AG04450 (cell line): ENCODE results near the gene MICAL2. TPM values are rescaled to one million over a fixed set of nuclear protein-coding genes. Genes with fewer than 3 reads are reported as not detected.
A peak's percentile ranks its signal among the peaks of the same experiment; 100 is the strongest.

Experiments used
- CTCF ChIA-PET: fragments of 300-600, 350-600 bp; formaldehyde crosslinking; extraction: SDS; loops from one replicate; lab custom pipeline; 2022; ENCODE audit warnings: antibody characterized with exemption, inconsistent platforms; lab: Charles Lee
- POLR2A ChIA-PET: fragments of 350-600 bp; formaldehyde crosslinking; extraction: SDS; loops from one replicate; lab custom pipeline; 2021; ENCODE audit warnings: antibody characterized with exemption, inconsistent platforms; lab: Yijun Ruan, JAX
- DNase-seq: peaks from one replicate; pipeline ENCODE4 v3.0.0-alpha.2; 2011; ENCODE audit warnings: low read depth, low spot score
- H3K27ac ChIP-seq: one replicate; pipeline ENCODE4 v1.5.1; 2012; ENCODE audit warnings: low read depth, low read length, control low read depth
- H3K27me3 ChIP-seq: one replicate; pipeline ENCODE4 v1.6.0; 2012; ENCODE audit warnings: low read length; ENCODE audit not compliant: control insufficient read depth, insufficient read depth
- H3K4me3 ChIP-seq: 2 replicates; pipeline ENCODE4 v1.5.1; 2011; ENCODE audit warnings: mild to moderate bottlenecking, low read depth, low read length, control low read depth
- H3K9me3 ChIP-seq: 2 replicates; pipeline ENCODE4 v1.5.1; 2012; ENCODE audit warnings: low read length; ENCODE audit not compliant: control insufficient read depth, insufficient read depth
- CTCF ChIP-seq: IDR thresholded peaks from 2 replicates; pipeline ENCODE4 v1.5.1; 2011; ENCODE audit warnings: low read depth, low read length, control low read depth, inconsistent platforms
- polyA plus RNA-seq: library from polyadenylated mRNA; depleted of rRNA; stranded (reverse); fragments of >200 nt; gene quantifications from 2 replicates; pipeline ENCODE4 v1.2.3, GENCODE V29; 2011

MICAL2 gene
- polyA plus RNA-seq, 1 experiment = 171 TPM

DNA sequence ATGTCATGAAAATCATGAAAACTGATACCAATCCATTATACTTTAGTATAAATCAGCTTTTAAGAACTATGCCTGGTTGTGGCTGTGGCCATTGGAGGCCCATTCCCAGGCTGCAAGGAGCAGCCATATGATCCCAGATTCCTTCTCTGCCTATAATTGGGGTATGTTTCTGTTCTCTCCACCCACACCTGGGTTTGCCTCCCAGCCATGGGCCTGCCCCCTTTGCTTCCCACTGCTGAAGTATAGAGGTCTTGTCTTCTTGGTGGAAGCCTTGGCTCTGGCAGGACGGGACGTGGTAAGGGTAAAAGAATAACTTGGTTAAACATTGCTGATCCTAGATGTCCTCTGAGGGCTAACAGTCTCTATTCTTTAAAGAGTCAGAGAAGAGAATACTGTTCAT lies 2.4 kb downstream of the MICAL2 start:
- no peak for TF ChIP-seq CTCF
- ChIA-PET POLR2A (interaction anchor here (0.6 kb wide), 1 partner anchor 28 kb away, joined by 3 read pairs; no protein-coding TSS in a partner anchor), CTCF (no interaction called here)
- no peaks in the 10 kb centered on the region; the same call in 1 of the 2 replicates for H3K9me3 ChIP-seq
- no peaks in the 10 kb centered on the region for H3K27me3 ChIP-seq
- no peak for DNase-seq
- peak overlapping the region; percentile 31 for H3K27ac ChIP-seq
- H3K4me3 ChIP-seq = peak overlapping the region; percentile 94

- no peaks in the 10 kb centered on the region for H3K27me3 ChIP-seq
- ChIA-PET CTCF (interaction anchor here (0.5 kb wide), 1 partner anchor 68 kb away, joined by 3 read pairs; no protein-coding TSS in a partner anchor), POLR2A (interaction anchor here (0.6 kb wide), 1 partner anchor 29 kb away, joined by 3 read pairs; no protein-coding TSS in a partner anchor)
- no peaks in the 10 kb centered on the region; the same call in 1 of the 2 replicates for H3K9me3 ChIP-seq
- H3K27ac ChIP-seq = peak overlapping the region; percentile 31
- no peak for TF ChIP-seq CTCF
- peak overlapping the region; percentile 94 for H3K4me3 ChIP-seq
- no peak for DNase-seq
Observed at GRCh38 chr11:12113294-12113693, 2.9 kb downstream of the MICAL2 start.

- peak overlapping the region; percentile 31 for H3K4me3 ChIP-seq
- no peak for TF ChIP-seq CTCF
- no peaks in the 10 kb centered on the region for H3K27me3 ChIP-seq
- CTCF ChIA-PET = interaction anchor here (1.1 kb wide), 1 partner anchor 8 kb away, joined by 3 read pairs; no protein-coding TSS in a partner anchor
- DNase-seq = peak; percentile 81
- H3K27ac ChIP-seq = peak overlapping the region; percentile 83
- POLR2A ChIA-PET = interaction anchor here (0.6 kb wide), 1 partner anchor 28 kb away, joined by 3 read pairs; no protein-coding TSS in a partner anchor
- H3K9me3 ChIP-seq = no peaks in the 10 kb centered on the region; the same call in 1 of the 2 replicates
Observed at GRCh38 chr11:12114193-12115033, 4.0 kb downstream of the MICAL2 start.

GRCh38 chr11:12116425-12117032 lies 6.1 kb downstream of the MICAL2 start:
- CTCF ChIA-PET = no interaction called here
- DNase-seq = no peak
- Histone ChIP-seq H3K9me3 (no peaks in the 10 kb centered on the region), H3K4me3 (no peak overlapping the region), H3K27ac (peak overlapping the region; percentile 65), H3K27me3 (no peaks in the 10 kb centered on the region)
- TF ChIP-seq CTCF = no peak
- POLR2A ChIA-PET = no interaction called here
